GM19025 (cell line): Measurements from ENCODE around the gene HELLS.
"Not testable (repeated sequence)": the region's sequence is repeated elsewhere in the genome, so short reads cannot be mapped to it uniquely, and the experiment has no call there.

Source experiments
- ATAC-seq: cut with Tn5 transposase; IDR thresholded peaks from one replicate; pipeline ENCODE4 v1.9.1; 2021; ENCODE audit warnings: mild to moderate bottlenecking, low read depth, moderate library complexity; ENCODE audit not compliant: unreplicated experiment

Gene HELLS

DNA sequence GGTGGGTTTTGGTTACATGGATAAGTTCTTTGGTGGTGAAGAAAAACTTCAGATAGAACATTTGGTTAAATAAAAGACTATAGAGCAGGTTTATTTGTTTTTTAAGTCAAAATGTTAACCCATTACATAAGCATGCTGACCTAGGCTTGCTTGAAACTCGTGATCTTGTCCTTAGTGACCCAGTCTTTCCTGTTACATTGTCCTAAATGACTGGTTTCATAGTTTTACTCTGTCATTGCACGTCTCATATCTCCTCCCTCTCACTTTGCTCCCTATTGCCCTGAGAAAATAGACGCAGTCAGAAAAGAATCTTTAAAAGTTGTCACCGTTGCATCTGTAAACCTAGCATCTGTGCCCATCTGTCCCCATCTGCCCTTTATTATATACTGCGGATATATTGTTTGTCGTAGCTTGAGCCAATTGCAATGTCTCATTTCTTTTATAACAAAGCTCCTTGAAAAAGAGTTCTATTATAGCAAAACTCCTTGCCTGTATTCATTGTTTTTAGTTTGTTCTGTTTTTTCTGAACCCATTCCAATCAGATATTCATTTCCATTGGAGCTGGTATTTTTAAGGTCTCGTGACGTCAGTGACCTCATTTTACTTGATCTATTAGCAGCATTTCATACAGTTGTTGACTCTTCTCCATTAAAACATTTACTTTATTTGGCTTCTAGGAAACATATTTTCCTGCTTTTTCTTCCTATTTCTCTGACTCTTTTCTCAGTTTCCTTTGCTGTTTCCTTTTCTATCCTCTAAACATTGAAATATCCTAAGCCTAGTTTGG lies 57.3 kb downstream of the HELLS start:
- ATAC-seq, result no peak

DNA sequence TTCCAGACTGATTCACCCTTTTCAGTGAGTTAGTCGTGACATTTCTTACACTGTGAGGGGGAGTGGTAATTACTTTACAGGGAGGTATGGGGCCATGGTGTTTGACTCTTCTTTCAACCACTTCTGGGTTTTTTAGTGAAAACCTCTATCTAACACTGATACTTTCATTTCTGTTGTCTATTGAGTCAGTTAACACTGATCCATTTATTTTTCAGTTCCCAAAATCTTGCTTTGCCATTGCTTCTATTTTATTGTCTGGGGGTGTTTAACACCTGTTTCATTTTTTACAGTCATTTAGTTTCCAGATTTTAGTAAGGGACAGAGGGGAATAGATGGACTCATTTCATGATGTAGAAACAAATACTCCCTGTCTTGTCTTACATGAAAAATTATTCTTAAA lies 61.5 kb downstream of the HELLS start:
- peak; percentile 83 for ATAC-seq

DNA sequence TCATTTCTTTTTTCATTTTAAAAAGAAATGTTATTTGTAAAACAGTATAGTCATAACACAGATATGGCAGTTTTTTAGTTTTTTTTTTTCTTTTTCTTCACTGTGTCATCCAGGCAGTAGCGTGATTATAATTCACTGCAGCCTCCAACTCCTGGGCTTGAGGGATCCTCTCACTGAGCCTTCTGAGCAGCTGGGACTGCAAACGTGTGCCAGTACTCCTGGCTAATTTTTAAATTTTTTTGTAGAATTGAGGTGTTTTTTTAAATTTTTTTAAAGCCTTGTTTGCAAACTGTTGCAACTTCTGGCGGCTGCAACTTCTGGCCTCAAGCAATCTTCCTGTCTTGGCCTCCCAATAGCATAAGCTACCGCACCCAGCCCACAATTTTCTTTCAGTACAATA lies 63.0 kb downstream of the HELLS start:
- ATAC-seq, result no peak

DNA sequence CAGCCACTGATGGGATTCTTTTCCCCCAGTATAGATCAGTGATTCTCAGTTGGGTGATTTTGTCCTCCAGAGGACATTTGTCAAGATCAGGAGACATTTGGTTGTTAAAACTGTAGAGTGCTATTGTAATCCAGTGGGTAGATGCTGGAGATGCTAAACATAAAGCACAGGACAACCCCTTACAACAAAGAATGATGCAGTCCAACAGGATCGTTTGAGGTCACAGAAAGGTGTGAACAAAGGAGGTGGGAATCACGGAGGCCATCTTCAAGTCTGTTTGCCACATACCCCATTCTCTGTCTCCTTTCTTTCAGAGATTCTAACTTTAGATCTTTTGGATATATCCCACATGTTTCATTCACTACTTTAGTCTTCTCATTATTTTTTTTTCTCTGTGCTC lies 69.0 kb downstream of the HELLS start:
- no peak for ATAC-seq

DNA sequence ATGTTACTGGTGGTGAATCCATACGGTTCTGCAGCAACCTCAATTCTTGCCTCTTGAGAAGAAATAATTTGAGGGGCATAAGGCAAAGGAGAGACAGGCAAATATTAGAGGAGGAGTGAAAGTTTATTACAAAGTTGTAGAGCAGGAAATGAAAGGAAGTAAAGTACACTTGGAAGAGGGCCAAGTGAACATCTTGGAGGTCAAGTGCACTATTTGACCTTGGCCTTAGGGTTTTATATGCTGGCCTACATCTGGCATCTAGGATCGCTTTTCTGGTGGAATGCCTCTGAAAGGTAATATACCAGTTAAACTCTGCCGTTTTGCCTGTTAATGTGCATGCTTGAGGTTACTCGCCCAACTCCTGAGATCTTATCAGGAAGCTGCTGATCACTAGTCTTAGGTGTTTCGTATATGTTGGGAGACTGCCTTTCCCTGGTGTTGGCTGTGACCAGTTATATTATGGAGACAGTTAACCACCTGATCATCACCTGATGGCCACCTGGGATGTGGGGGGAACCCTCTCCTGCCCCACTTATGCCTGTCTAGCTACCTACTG lies 71.9 kb downstream of the HELLS start:
- ATAC-seq, result no peak

DNA sequence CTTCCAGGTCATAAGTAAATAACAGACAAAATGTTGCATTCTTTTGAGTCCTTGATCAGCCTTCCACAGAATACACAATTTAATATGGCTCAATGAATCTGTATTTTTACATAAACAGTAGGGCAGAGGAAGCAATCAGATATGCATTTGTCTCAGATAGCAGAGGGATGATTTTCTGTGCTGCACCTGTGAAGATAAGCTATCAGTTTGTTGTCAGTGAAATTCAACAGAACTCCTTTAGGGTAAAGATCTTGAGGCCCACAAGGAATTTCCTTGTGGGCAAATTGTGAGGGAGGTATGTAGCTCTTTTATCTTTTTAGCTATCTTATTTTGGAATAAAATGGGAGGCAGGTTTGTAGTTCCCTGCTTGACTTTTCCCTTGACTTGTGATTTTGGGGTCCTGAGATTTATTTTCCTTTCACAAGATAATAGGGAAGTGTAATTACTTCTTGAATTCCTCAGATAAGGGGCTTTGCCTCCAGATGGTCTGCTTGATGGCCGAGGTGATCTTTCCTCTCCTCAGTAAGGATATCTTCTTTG lies 77.1 kb downstream of the HELLS start:
- ATAC-seq, result no peak

DNA sequence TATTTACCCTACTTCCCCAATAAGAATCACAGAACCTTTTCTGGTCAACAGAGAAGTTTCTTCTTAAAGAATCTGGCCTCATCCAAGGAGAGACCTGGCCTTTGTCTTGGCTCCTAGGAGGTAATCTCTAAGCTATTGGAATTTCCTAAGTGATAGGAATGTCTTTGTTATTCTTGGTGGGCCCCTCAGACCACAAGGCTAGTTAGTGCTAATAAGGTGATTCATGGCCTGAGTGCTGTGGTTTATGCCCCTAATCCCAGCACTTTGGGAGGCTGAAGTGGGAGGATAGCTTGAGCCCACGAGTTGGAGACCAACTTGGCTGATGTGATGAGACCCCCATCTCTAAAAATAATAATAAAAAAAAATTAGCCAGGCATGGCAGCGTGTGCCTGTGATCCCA lies 78.0 kb downstream of the HELLS start:
- ATAC-seq, result no peak

DNA sequence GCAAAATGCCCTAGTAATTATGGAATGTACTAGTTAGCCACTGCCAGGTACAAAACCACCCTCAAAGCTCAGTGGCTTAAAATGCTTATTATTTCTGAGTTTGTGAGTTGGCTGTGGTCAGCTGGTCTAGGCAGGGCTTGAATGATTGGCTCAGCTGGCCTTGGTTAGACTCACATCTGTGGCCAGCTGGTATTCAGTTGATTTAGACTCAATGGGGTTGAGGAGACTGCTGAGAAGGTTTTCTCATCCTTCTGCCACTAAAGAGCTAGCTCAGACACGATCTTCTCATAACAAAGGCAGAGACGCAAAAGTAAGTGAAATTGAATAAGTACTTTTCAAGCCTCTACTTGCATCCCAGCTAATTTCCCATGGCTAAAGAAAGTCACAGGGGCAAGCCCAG lies 80.9 kb downstream of the HELLS start:
- no peak for ATAC-seq

DNA sequence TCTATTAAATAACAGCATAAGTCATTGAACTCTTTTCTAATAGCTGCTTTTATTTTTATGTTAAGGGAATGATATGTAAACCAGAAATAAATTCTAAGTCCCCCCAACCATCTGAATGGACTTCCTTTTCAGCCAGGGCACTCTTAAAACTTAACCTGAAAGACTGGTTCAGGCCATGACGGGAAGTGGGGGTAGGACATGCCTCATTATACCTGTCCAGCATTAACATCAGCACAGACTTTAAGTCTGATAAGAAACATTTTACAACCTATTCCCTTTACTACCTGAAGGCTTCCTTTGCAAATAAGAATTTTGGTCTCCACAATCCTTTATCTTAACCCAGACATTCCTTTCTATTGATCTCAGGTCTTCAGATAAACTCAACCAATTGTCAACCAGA lies 81.9 kb downstream of the HELLS start:
- ATAC-seq, result no peak

DNA sequence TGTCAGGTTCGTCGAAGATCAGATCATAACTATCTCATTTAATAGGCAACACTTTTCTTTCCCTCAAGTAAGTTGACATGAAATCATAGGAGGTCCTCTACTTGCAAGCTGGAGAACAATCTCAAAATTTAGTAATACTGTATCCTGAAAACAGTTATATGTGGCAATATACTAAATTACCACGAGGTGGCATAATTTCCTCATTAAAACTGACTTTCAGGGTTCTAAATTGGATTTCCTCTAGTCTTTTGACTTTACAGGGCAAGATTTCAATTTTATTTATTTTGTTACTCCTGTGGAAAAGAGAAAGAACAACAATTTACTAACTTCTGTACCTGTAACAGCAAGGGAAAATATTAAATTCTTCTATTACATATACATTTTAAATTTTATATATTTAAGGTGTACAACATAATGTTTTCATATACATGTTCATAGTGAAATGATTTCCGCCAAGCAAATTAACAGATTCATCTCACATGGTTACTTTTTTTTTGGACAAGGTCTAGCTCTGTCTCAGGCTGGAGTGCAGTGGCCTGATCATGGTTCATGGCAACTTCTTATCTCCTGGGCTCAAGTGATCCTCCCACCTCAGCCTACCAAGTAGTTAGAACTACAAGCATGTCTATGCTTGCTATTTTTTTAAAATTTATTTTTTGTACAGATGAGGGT lies 84.6 kb downstream of the HELLS start:
- ATAC-seq, result no peak

DNA sequence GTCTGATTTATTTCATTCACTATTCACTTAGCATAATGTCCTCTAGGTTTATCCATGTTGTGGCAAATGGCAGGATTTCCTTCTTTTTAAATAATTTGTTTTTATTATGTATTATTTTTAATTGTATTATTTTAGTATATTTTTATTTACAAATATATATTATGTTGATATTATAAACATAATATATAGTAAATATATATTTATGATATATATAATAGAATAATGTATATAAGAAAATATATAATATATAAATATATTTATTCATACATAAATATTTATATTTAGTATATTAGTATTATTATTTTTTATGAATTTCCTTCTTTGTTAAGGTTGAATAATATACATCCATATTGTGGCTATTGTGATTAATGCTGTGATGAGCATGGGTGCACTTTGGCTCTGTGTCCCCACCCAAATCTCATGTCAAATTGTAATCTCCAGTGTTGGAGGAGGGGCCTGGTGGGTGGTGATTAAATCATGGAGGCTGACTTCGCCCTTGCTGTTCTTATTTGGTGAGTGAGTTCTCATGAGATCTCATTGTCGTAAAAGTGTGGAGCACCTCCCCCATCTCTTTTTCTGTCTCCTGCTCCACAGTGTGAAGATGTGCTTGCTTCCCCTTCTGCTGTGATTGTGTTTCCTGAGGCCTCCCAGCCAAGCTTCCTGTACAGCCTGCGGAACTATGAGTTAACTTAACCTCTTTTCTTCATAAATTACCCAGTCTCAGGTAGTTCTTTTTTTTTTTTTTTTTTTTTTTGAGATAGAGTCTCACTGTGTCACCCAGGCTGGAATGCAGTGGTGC lies 85.7 kb downstream of the HELLS start:
- ATAC-seq, result no peak

DNA sequence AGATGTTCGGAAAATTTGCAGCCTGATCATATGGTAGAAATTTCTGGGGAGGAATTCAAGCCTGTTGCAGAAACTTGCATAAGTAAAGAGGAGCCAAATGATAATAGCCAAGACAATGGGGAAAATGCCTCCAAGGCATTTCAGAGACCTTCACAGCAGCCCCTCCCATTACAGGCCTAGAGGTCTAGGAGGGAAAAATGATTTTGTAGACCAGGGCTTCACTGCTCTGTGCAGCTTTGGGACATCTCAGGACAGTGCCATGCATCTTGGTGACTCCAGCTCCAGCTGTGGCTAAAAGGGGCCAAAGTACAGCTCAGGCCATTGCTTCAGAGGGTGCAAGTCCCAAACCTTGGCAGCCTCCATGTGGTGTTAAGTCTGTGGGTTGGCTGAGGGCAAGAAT lies 87.4 kb downstream of the HELLS start:
- ATAC-seq, result no peak

DNA sequence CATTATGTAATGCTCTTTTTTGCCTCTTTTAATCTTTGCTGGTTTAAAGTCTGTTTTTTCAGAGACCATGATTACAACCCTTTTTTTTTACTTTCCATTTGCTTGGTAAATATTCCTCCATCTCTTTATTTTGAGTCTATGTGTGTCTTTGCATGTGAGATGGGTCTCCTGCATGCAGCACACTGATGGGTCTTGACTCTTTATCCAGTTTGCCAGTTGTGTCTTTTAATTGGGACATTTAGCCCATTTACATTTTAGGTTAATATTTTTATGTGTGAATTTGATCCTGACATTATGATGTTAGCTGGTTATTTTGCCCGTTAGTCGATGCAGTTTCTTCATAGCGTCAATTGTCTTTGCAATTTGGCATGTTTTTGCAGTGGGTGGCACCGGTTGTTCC lies 92.5 kb downstream of the HELLS start:
- not testable (repeated sequence) for ATAC-seq

DNA sequence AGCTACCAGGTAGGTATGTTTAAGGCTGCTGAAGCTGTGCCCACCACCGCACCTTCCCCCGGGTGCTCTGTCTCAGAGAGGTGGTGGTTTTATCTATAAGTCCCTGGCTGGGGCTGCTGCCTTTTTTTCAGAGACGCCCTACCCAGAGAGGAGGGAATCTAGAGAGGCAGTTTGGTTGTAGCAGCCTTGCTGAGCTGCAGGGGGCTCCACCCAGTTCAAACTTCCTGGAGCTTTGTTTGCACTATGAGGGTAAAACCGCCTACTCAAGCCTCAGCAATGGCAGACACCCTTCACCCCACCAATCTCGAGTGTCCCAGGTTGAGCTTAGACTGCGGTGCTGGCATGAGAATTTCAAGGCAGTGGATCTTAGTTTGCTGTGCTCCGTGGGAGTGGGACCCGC lies 94.3 kb downstream of the HELLS start:
- no peak for ATAC-seq

DNA sequence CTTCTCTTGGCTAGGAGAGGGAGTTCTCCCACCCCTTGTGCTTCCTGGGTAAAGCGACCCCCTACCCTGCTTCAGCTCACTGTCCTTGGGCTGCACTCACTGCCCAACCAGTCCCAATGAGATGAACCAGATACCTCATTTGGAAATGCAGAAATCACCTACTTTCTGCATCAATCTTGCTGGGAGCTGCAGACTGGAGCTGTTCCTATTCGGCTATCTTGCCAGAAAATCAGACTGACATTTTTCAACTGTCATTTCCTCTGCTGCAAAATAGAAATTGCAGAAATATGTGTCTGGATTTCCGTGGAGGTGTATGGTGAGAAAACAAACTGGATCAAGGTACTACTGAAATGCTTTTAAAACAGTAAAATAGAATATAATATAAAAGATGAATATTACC lies 95.0 kb downstream of the HELLS start:
- ATAC-seq, result no peak

DNA sequence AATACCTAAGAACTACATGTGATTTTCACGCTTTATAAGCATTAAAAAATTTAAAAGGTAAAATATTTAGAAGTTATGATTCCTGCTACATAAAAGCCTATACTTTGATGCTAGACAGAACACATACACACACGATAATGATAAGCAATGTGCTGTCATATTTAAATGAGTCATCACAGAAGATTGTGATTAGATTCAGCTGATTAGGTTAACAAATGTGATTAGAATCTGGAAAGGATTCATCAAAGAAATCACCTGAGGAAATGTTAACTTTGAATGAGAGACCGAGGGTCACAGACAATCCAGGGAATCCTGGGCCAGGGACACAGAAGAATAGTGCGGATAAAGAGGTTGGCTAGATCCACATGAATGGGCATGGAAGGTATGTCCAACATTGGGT lies 95.9 kb downstream of the HELLS start:
- ATAC-seq, result no peak

DNA sequence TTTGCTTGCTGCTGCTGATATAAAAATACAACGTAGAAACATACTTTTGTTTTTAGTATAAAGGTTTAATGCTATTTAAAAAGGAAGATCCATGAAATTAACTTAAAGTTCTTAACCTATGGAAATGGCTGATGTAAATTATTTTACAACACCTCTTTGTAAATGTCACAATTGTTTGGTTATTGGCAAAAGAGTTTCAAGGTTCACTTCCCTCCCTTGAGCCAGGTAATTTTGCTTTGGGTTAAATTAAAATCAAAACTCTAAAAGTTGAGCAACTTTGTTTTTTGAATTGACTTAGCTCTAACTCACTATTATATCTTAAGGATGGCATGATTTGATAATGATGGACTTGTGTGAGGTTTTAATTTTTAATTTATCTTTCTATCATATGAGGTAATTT lies 98.8 kb downstream of the HELLS start:
- ATAC-seq, result no peak

DNA sequence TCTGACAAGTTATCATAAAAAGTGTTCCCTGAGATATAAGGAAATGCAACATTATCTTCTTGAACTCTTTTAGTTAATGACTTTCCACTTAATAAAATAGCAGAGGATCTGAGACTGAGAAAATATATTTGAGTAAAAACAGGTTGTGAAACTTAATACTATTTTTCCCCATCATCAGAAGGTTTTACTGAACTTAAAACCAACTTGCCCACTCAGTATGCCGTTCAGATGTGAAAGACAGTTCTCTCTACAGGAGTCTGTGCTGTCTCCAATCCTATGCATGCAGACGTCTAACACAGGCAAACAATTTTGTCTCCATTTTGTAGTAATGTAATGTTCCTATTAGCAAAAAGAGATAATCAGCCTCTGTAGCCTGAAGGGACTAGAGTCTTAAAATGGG lies 99.7 kb downstream of the HELLS start:
- peak; percentile 67 for ATAC-seq
